A549 (cell line): ENCODE results near the gene DZIP3. TPM values are rescaled to one million over a fixed set of nuclear protein-coding genes. Genes with fewer than 3 reads are reported as not detected.

Source experiments
- ATAC-seq, 2 experiments: fragments of 200-7000 bp in 1 of 2; fragments of >200 bp in 1 of 2; cut with Nextera tagmentation in 1 of 2; cut with Tn5 transposase in 1 of 2; 3 replicates each; pipeline versions ENCODE4 v1.8.0 to v1.9.1; 2018 to 2020; ENCODE audit warnings: mild to moderate bottlenecking in 1 of 2, moderate library complexity in 1 of 2
- CTCF ChIA-PET: fragments of 300-600 bp; sonication (Branson Sonifier 250); formaldehyde crosslinking; extraction: SDS; loops from one replicate; lab custom pipeline; 2021; ENCODE audit warnings: antibody characterized with exemption, inconsistent platforms; lab: Yijun Ruan, JAX
- POLR2A ChIA-PET: fragments of 350-600 bp; formaldehyde crosslinking; extraction: SDS; loops from one replicate; lab custom pipeline; 2021; ENCODE audit warnings: antibody characterized with exemption, inconsistent platforms; lab: Yijun Ruan, JAX
- DNase-seq, 2 experiments: peaks; one replicate each; pipeline versions ENCODE4 v3.0.0 to v3.0.0-alpha.2; 2011 to 2016; ENCODE audit warnings: low read depth in 1 of 2, low spot score in 1 of 2
- FAIRE-seq: peaks from 2 replicates; lab custom pipeline; 2011; peaks lifted over from hg19 to GRCh38; lab: Jason Lieb, UNC
- H3K27ac ChIP-seq, 2 experiments: fragments of >200 bp; sonication (Bioruptor Twin); formaldehyde crosslinking; 3 replicates each; pipeline ENCODE4 v1.5.1; 2016 to 2017
- H3K4me1 ChIP-seq: fragments of >200 bp; sonication (Bioruptor Twin); formaldehyde crosslinking; 3 replicates; pipeline ENCODE4 v1.6.1; 2016
- H3K4me2 ChIP-seq: fragments of >200 bp; sonication (Bioruptor Twin); formaldehyde crosslinking; 3 replicates; pipeline ENCODE4 v1.6.1; 2016
- H3K4me3 ChIP-seq: fragments of >200 bp; sonication (Bioruptor Twin); formaldehyde crosslinking; 3 replicates; pipeline ENCODE4 v1.5.1; 2016
- H3K9me3 ChIP-seq: fragments of >200 bp; sonication (Bioruptor Twin); formaldehyde crosslinking; 3 replicates; pipeline ENCODE4 v1.6.1; 2016
- BHLHE40 ChIP-seq: IDR thresholded peaks from 2 replicates; pipeline ENCODE4 v1.6.1; 2012; ENCODE audit warnings: low read depth, low read length, inconsistent platforms
- CBX2 ChIP-seq: fragments of 200-600 bp; sonication (generic); IDR thresholded peaks from 2 replicates; pipeline ENCODE4 v1.6.1; 2016; ENCODE audit warnings: low read depth, mild to moderate bottlenecking, borderline replicate concordance
- CBX8 ChIP-seq: fragments of 200-600 bp; sonication (generic); IDR thresholded peaks from 2 replicates; pipeline ENCODE4 v1.6.1; 2016
- CEBPB ChIP-seq, 2 experiments: fragments of >200 bp in 1 of 2; sonication (Bioruptor Twin) in 1 of 2; formaldehyde crosslinking in 1 of 2; IDR thresholded peaks; 2 replicates each; pipeline ENCODE4 v1.6.1; 2012 to 2016
- CTCF ChIP-seq: fragments of >200 bp; sonication (Bioruptor Twin); formaldehyde crosslinking; IDR thresholded peaks from 3 replicates; pipeline ENCODE4 v1.5.1; 2016
- EHF ChIP-seq: fragments of 250-450 bp; sonication (Bioruptor Pico); IDR thresholded peaks from 2 replicates; pipeline ENCODE4 v1.5.0; 2020; ENCODE audit warnings: mild to moderate bottlenecking
- EHMT2 ChIP-seq: fragments of 200-600 bp; sonication (generic); IDR thresholded peaks from 2 replicates; pipeline ENCODE4 v1.6.1; 2016; ENCODE audit warnings: antibody characterized with exemption, low read depth, mild to moderate bottlenecking, moderate library complexity
- EP300 ChIP-seq, 2 experiments: fragments of >200 bp; sonication (Bioruptor Twin); formaldehyde crosslinking; IDR thresholded peaks; 2 replicates in 1 of 2; 3 replicates in 1 of 2; pipeline ENCODE4 v1.6.1; 2016 to 2017
- ESRRA ChIP-seq: fragments of 150-350 bp; IDR thresholded peaks from 2 replicates; pipeline ENCODE4 v1.6.1; 2014; ENCODE audit warnings: mild to moderate bottlenecking, low read length, borderline replicate concordance
- FOSL2 ChIP-seq, 2 experiments: fragments of 450-650 bp in 1 of 2; fragments of >200 bp in 1 of 2; sonication (Bioruptor Twin) in 1 of 2; formaldehyde crosslinking; IDR thresholded peaks; 2 replicates each; pipeline versions ENCODE4 v1.5.0 to v1.6.1; 2016 to 2020; ENCODE audit warnings: mild to moderate bottlenecking in 1 of 2, moderate library complexity in 1 of 2
- GATA3 ChIP-seq: IDR thresholded peaks from 2 replicates; pipeline ENCODE4 v1.6.1; 2012; ENCODE audit warnings: borderline replicate concordance
- HDAC2 ChIP-seq: fragments of 200-600 bp; sonication (generic); IDR thresholded peaks from 2 replicates; pipeline ENCODE4 v1.6.1; 2016
- HES2 ChIP-seq: fragments of >200 bp; sonication (Bioruptor Twin); formaldehyde crosslinking; IDR thresholded peaks from 2 replicates; pipeline ENCODE4 v1.6.1; 2016
- HEYL ChIP-seq: fragments of 250-450 bp; sonication (Bioruptor Pico); IDR thresholded peaks from 2 replicates; pipeline ENCODE4 v1.8.0; 2021; ENCODE audit warnings: mild to moderate bottlenecking, moderate library complexity
- HOXB13 ChIP-seq: fragments of 250-450 bp; sonication (Bioruptor Pico); IDR thresholded peaks from 2 replicates; pipeline ENCODE4 v1.5.0; 2020; ENCODE audit warnings: low read depth, mild to moderate bottlenecking, moderate library complexity
- KDM1A ChIP-seq: fragments of 200-600 bp; sonication (generic); IDR thresholded peaks from 2 replicates; pipeline ENCODE4 v1.6.1; 2016; ENCODE audit warnings: low read depth, mild to moderate bottlenecking
- MAFK ChIP-seq: fragments of 450-650 bp; IDR thresholded peaks from 2 replicates; pipeline ENCODE4 v1.6.1; 2014; ENCODE audit not compliant: partially characterized antibody
- NFE2L2 ChIP-seq: fragments of 150-350 bp; conservative IDR thresholded peaks from 2 replicates; pipeline ENCODE4 v1.6.1; 2014; ENCODE audit warnings: low read length
- NPAS2 ChIP-seq: fragments of 250-450 bp; sonication (Bioruptor Pico); IDR thresholded peaks from 2 replicates; pipeline ENCODE4 v1.8.0; 2022; ENCODE audit warnings: mild to moderate bottlenecking, moderate library complexity, borderline replicate concordance
- PBX3 ChIP-seq: IDR thresholded peaks from 2 replicates; pipeline ENCODE4 v1.6.1; 2012
- POLR2A ChIP-seq: IDR thresholded peaks from 2 replicates; pipeline ENCODE4 v1.6.1; 2012; ENCODE audit warnings: mild to moderate bottlenecking, low read length
- REST ChIP-seq: fragments of 200-600 bp; sonication (generic); IDR thresholded peaks from 2 replicates; pipeline ENCODE4 v1.6.1; 2016; ENCODE audit warnings: antibody characterized with exemption, mild to moderate bottlenecking, moderate library complexity
- RNF2 ChIP-seq: fragments of 200-600 bp; sonication (generic); IDR thresholded peaks from 2 replicates; pipeline ENCODE4 v1.6.1; 2016; ENCODE audit warnings: low read depth, mild to moderate bottlenecking, antibody characterized with exemption, moderate library complexity, borderline replicate concordance
- SMC3 ChIP-seq: fragments of >200 bp; sonication (Bioruptor Twin); formaldehyde crosslinking; IDR thresholded peaks from 3 replicates; pipeline ENCODE4 v1.6.1; 2018; ENCODE audit warnings: inconsistent platforms
- USF2 ChIP-seq: fragments of 450-650 bp; IDR thresholded peaks from 2 replicates; pipeline ENCODE4 v1.6.1; 2014; ENCODE audit warnings: antibody characterized with exemption
- ZNF302 ChIP-seq: fragments of 250-450 bp; sonication (Bioruptor Pico); IDR thresholded peaks from 2 replicates; pipeline ENCODE4 v1.9.0; 2021; ENCODE audit warnings: inconsistent platforms, mild to moderate bottlenecking, moderate library complexity
- WGBS: methylation state at CpG from one replicate; pipeline ENCODE4 v1.1.6; 2017; ENCODE audit errors: missing lambda C conversion rate; 5-methylcytosine and 5-hydroxymethylcytosine counted together
- polyA plus RNA-seq, 4 experiments: library from polyadenylated mRNA; depleted of rRNA in 3 of 4; stranded (reverse); fragments of >200 nt; fragmentation: RNase III in 1 of 4; extraction: RNeasy Plus Mini Kit Qiagen cat#74134 plus additional on column Dnase treatment in 1 of 4; gene quantifications; 2 replicates in 3 of 4; 3 replicates in 1 of 4; pipeline ENCODE4 v1.2.3, GENCODE V29; 2011 to 2017

The DZIP3 gene
- polyA plus RNA-seq, 2 of the 4 experiments (the other 2 are of a cell fraction), result 8.1 to 22.2 TPM

- POLR2A ChIA-PET, result no interaction called here
- Histone ChIP-seq H3K4me1 (no peaks in the 10 kb centered on the region), H3K4me2 (no peak overlapping the region), H3K27ac (no peak overlapping the region), H3K4me3 (no peak overlapping the region), H3K9me3 (no peaks in the 10 kb centered on the region)
- no peak for DNase-seq
- CTCF ChIA-PET, result no interaction called here
- no peak for ATAC-seq
- WGBS, result 89% methylated on average over 4 of the region's 4 CpGs
- TF ChIP-seq ZNF302 (CRISPR knock-in tag) (no peak), USF2 (no peak), RNF2 (no peak), SMC3 (no peak), HEYL (CRISPR knock-in tag) (no peak), CTCF (no peak), REST (no peak), NFE2L2 (no peak), HDAC2 (no peak), ESRRA (no peak), HOXB13 (CRISPR knock-in tag) (no peak), CEBPB (IDR thresholded peaks at IDR 0.05) (no peak), CBX8 (no peak), PBX3 (no peak), EHF (no peak), MAFK (no peak), EHMT2 (no peak), NPAS2 (no peak)
- FAIRE-seq, result no peak
Observed at GRCh38 chr3:108608750-108609149, 19.2 kb downstream of the DZIP3 start.

- POLR2A ChIA-PET, result no interaction called here
- H3K4me2 ChIP-seq, result no peak overlapping the region
- FAIRE-seq, result no peak
- DNase-seq, result no peak
- no peak overlapping the region for H3K27ac ChIP-seq
- no peaks in the 10 kb centered on the region for H3K4me1 ChIP-seq
- ATAC-seq, result no peak
- H3K9me3 ChIP-seq, result no peaks in the 10 kb centered on the region
- TF ChIP-seq CBX2, result no peak
- TF ChIP-seq GATA3, result no peak
- TF ChIP-seq CTCF, result no peak
- no peak for TF ChIP-seq RNF2
- no peak for TF ChIP-seq KDM1A
- TF ChIP-seq POLR2A, result no peak
- TF ChIP-seq EHF, result no peak
- no peak for TF ChIP-seq FOSL2 (IDR thresholded peaks at IDR 0.05)
- no peak for TF ChIP-seq FOSL2 (CRISPR knock-in tag; IDR thresholded peaks at IDR 0.05)
- TF ChIP-seq BHLHE40, result no peak
- TF ChIP-seq HES2, result no peak
- no peak for TF ChIP-seq EP300 (IDR thresholded peaks at IDR 0.05)
- CTCF ChIA-PET, result no interaction called here
- WGBS, result 98% methylated on average over 1 of the region's 1 CpG
- H3K4me3 ChIP-seq, result no peak overlapping the region
Observed at GRCh38 chr3:108610651-108611050, 21.1 kb downstream of the DZIP3 start.
